IPS DF 19.7 (cell line): ENCODE measurements around the gene C5AR1.
"Not testable (repeated sequence)": the region's sequence is repeated elsewhere in the genome, so short reads cannot be mapped to it uniquely, and the experiment has no call there.

Experiments used
- DNase-seq: peaks from one replicate; pipeline ENCODE4 v3.0.0-alpha.2; 2013; ENCODE audit warnings: low read depth, low spot score

Gene C5AR1

GRCh38 chr19:47309608-47310007 lies at the start of gene C5AR1:
TSS of gene C5AR1 (plus strand) at chr19:47309861. CDS start at chr19:47309896, 35 bp downstream.
- DNase-seq: no peak

GRCh38 chr19:47260476-47260875 lies 49.2 kb upstream of the C5AR1 start:
- no peak for DNase-seq

GRCh38 chr19:47261946-47262793 lies 47.5 kb upstream of the C5AR1 start:
- not testable (repeated sequence) for DNase-seq

GRCh38 chr19:47264629-47265028 lies 45.0 kb upstream of the C5AR1 start:
- DNase-seq: no peak

GRCh38 chr19:47266401-47266941 lies 43.2 kb upstream of the C5AR1 start:
- DNase-seq: no peak

GRCh38 chr19:47267350-47267759 lies 42.3 kb upstream of the C5AR1 start:
- no peak for DNase-seq

- no peak for DNase-seq
These were observed 41.6 kb upstream of the C5AR1 start for GRCh38 chr19:47268028-47268427.

- DNase-seq: no peak
These were observed 40.1 kb upstream of the C5AR1 start for GRCh38 chr19:47269596-47269995.

GRCh38 chr19:47270408-47270807 lies 39.3 kb upstream of the C5AR1 start:
- no peak for DNase-seq

- no peak for DNase-seq
These were observed 37.7 kb upstream of the C5AR1 start for GRCh38 chr19:47271949-47272348.

GRCh38 chr19:47272448-47273312 lies 37.0 kb upstream of the C5AR1 start:
- DNase-seq: no peak

GRCh38 chr19:47273313-47274070 lies 36.2 kb upstream of the C5AR1 start:
- DNase-seq: no peak

- DNase-seq: no peak
These were observed 35.4 kb upstream of the C5AR1 start, which contains the start of gene INAFM1 for GRCh38 chr19:47274071-47274890. TSS of gene INAFM1 (plus strand) at chr19:47274885. CDS start at chr19:47274920, 35 bp downstream.

GRCh38 chr19:47274891-47275761 lies 34.5 kb upstream of the C5AR1 start:
- no peak for DNase-seq

- no peak for DNase-seq
These were observed 33.7 kb upstream of the C5AR1 start for GRCh38 chr19:47275791-47276461.

GRCh38 chr19:47276513-47276912 lies 33.1 kb upstream of the C5AR1 start:
- DNase-seq: not testable (repeated sequence)

- no peak for DNase-seq
These were observed 29.4 kb upstream of the C5AR1 start for GRCh38 chr19:47280183-47280797.

- no peak for DNase-seq
These were observed 26.1 kb upstream of the C5AR1 start for GRCh38 chr19:47283405-47284059.
